ENCODE results near the gene RAPGEFL1. TPM values are rescaled to one million over a fixed set of nuclear protein-coding genes. Genes with fewer than 3 reads are reported as not detected.

RAPGEFL1 gene
- total RNA-seq, 1 donor from 2014 or later: 6.8 TPM

DNA sequence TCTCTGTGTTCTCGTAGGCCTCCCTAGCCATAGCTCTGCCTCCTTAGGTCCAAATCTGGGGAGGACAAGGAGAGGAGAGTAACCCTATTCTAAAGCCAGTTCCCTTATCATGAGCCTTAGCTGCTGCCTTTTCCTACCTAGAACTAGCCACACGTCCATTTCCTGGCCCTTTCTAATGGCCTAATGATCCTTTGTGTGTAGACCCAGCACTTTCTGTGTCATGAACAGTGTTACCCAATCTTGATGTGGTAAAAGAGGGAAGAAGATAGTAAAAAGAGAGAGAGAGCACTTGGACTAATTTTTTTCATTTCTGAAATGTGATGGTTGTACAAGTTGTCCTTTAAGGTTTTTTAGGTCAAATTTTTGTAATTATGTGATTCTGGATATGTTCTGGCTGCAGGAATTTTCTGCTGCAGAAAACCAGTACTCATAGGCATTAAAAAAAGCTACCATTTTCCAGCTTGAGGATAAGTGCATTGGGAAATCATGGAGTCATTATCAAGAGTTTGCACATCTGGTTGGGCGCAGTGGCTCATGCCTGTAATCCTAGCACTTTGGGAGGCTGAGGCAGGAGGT lies 18.7 kb upstream of the RAPGEFL1 start:
- Histone ChIP-seq H3K9ac (no peak overlapping the region), H3K4me3 (no peak overlapping the region), H3K27me3 (no peaks in the 10 kb centered on the region), H2AFZ (replicated peaks) (no peak overlapping the region), H3K4me2 (no peak overlapping the region), H4K20me1 (ENCODE audit: low read depth) (peaks cover 26% of the 10 kb centered on the region), H3F3A (ENCODE audit: low read depth) (no peaks in the 10 kb centered on the region), H3K27ac (no peak overlapping the region), H3K4me1 (no peaks in the 10 kb centered on the region), H3K36me3 (peaks cover 12% of the 10 kb centered on the region), H3K79me2 (ENCODE audit: low read depth) (peaks cover 76% of the 10 kb centered on the region), H3K9me3 (ENCODE audit: low read depth) (no peaks in the 10 kb centered on the region)
- no peak for TF ChIP-seq EZH2phosphoT487 (IDR thresholded peaks at IDR 0.05)
- TF ChIP-seq EZH2 (IDR thresholded peaks at IDR 0.05): no peak
- TF ChIP-seq CTCF (IDR thresholded peaks at IDR 0.05): no peak
- H3K27me3 Mint-ChIP-seq (ENCODE audit: insufficient read depth, low read depth): no peaks in the 10 kb centered on the region
- peaks cover 22% of the 10 kb centered on the region for H3K36me3 Mint-ChIP-seq
- H3K4me1 Mint-ChIP-seq: no peaks in the 10 kb centered on the region
- no peak overlapping the region for H3K4me3 Mint-ChIP-seq
- no peak for DNase-seq (ENCODE audit: low spot score)
- H3K27ac Mint-ChIP-seq: no peak overlapping the region
- H3K9me3 Mint-ChIP-seq: no peaks in the 10 kb centered on the region

DNA sequence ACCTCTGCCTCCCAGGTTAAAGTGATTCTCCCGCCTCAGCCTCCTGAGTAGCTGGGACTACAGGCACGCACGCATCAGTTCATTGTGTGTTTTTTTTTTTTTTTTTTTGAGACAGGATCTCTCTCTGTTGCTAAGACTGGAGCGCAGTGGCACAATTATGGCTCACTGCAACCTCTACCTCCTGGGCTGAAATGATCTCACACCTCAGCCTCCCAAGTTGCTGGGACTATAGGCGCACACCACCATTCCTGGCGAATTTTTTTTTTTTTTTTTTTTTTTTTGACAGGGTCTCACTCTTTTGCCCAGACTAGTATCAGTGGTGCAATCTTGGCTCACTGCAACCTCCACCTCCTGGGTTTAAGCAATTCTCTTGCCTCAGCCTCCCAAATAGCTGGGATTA lies 17.8 kb upstream of the RAPGEFL1 start:
- Histone ChIP-seq H3F3A (ENCODE audit: low read depth) (no peaks in the 10 kb centered on the region), H3K27ac (no peak overlapping the region), H3K4me2 (no peak overlapping the region), H3K79me2 (ENCODE audit: low read depth) (peaks cover 67% of the 10 kb centered on the region), H3K36me3 (peaks cover 16% of the 10 kb centered on the region), H2AFZ (replicated peaks) (no peak overlapping the region), H3K4me3 (no peak overlapping the region), H3K4me1 (no peaks in the 10 kb centered on the region), H4K20me1 (ENCODE audit: low read depth) (peaks cover 22% of the 10 kb centered on the region), H3K9me3 (ENCODE audit: low read depth) (no peaks in the 10 kb centered on the region), H3K27me3 (no peaks in the 10 kb centered on the region), H3K9ac (no peak overlapping the region)
- Mint-ChIP-seq H3K4me1 (no peaks in the 10 kb centered on the region), H3K36me3 (peaks cover 22% of the 10 kb centered on the region), H3K4me3 (no peak overlapping the region), H3K27ac (no peak overlapping the region), H3K27me3 (ENCODE audit: insufficient read depth, low read depth) (peaks cover 2% of the 10 kb centered on the region), H3K9me3 (no peaks in the 10 kb centered on the region)
- DNase-seq (ENCODE audit: low spot score): no peak
- TF ChIP-seq CTCF (IDR thresholded peaks at IDR 0.05): no peak
- TF ChIP-seq EZH2phosphoT487 (IDR thresholded peaks at IDR 0.05): no peak
- TF ChIP-seq EZH2 (IDR thresholded peaks at IDR 0.05): no peak

DNA sequence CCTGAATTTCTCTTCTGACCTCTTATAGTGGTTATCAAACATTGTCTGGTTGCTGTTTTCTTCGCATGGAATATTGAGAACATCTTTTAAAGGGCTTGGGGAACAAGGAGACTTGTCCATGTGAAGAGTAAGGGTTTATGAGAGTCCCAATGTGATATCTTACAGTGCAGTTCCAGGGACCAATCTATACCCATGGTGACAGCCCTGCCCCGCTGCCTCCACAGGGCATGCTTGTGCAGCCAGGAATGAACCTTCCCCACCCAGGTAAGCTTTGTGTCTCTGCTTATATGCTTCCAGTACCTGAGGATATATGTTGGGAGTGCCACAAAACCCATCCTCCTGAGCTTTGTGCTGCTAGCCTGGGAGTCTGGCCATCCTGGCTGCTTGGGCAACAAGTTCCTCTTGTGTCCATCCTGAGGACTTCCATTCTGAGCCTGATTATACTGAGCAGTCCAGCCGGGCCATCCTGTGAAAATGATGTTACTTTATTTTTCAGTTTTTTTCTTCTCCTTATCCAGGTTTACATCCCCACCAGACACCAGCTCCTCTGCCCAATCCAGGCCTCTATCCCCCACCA lies 9.5 kb upstream of the RAPGEFL1 start:
- Mint-ChIP-seq H3K9me3 (no peaks in the 10 kb centered on the region), H3K27me3 (ENCODE audit: insufficient read depth, low read depth) (peaks cover 4% of the 10 kb centered on the region), H3K36me3 (peaks cover 32% of the 10 kb centered on the region), H3K27ac (peak overlapping the region; percentile 64), H3K4me3 (no peak overlapping the region), H3K4me1 (peaks cover 3% of the 10 kb centered on the region)
- peaks cover 12% of the 10 kb centered on the region for H4K20me1 ChIP-seq (ENCODE audit: low read depth)
- H3K27me3 ChIP-seq: no peaks in the 10 kb centered on the region
- no peak for DNase-seq (ENCODE audit: low spot score)
- peaks cover 46% of the 10 kb centered on the region for H3F3A ChIP-seq (ENCODE audit: low read depth)
- no peak overlapping the region for H3K4me2 ChIP-seq
- no peak overlapping the region for H3K4me3 ChIP-seq
- peaks cover 3% of the 10 kb centered on the region for H3K79me2 ChIP-seq (ENCODE audit: low read depth)
- no peaks in the 10 kb centered on the region for H3K4me1 ChIP-seq
- H3K9me3 ChIP-seq (ENCODE audit: low read depth): no peaks in the 10 kb centered on the region
- peak overlapping the region; percentile 77 for H3K27ac ChIP-seq
- peaks cover 33% of the 10 kb centered on the region for H3K36me3 ChIP-seq
- TF ChIP-seq EZH2phosphoT487 (IDR thresholded peaks at IDR 0.05) (no peak), CTCF (IDR thresholded peaks at IDR 0.05) (no peak), EZH2 (IDR thresholded peaks at IDR 0.05) (no peak)
- H3K9ac ChIP-seq: no peak overlapping the region
- H2AFZ ChIP-seq (replicated peaks): no peak overlapping the region

Data from neural progenitor cell (in vitro differentiated cells).